Right lobe of liver (tissue), 6 donors: ENCODE measurements around the gene HPS1. TPM values are rescaled to one million over a fixed set of nuclear protein-coding genes. Genes with fewer than 3 reads are reported as not detected.

Experiments
- ATAC-seq, 4 donors: fragments of 200-7000 bp; cut with Tn5 transposase; one replicate each; pipeline ENCODE4 v1.9.1; 2020; ENCODE audit warnings: mild to moderate bottlenecking in 4 of 4, moderate library complexity in 4 of 4
- DNase-seq, 3 donors: peaks; one replicate each; pipeline ENCODE4 v3.0.0-alpha.2; 2020
- H3K27ac ChIP-seq, 3 donors: fragments of 200-600 bp; one replicate each; pipeline ENCODE4 v1.8.0; 2022
- H3K27me3 ChIP-seq, 2 donors: fragments of 200-600 bp; one replicate each; pipeline ENCODE4 v1.8.0; 2022
- H3K36me3 ChIP-seq, 4 donors: fragments of 200-600 bp; sonication (generic) in 1 of 4; one replicate each; pipeline versions ENCODE4 v1.5.1 to v1.8.0; 2017 to 2022; ENCODE audit warnings: control low read depth in 1 of 4
- H3K4me1 ChIP-seq, 4 donors: fragments of 200-600 bp; sonication (generic) in 1 of 4; one replicate each; pipeline versions ENCODE4 v1.5.1 to v1.8.0; 2017 to 2022; ENCODE audit warnings: control low read depth in 1 of 4
- H3K4me3 ChIP-seq, 3 donors: fragments of 200-600 bp; one replicate each; pipeline ENCODE4 v1.8.0; 2022
- H3K9me3 ChIP-seq, 4 donors: fragments of 200-600 bp; sonication (generic) in 1 of 4; one replicate each; pipeline versions ENCODE4 v1.5.1 to v1.8.0; 2017 to 2022; ENCODE audit warnings: control low read depth in 1 of 4
- CTCF ChIP-seq, 4 donors: fragments of 200-600 bp in 3 of 4; fragments of 450-650 bp in 1 of 4; IDR thresholded peaks; one replicate each; pipeline versions ENCODE4 v1.5.1 to v1.8.0; 2016 to 2022; ENCODE audit warnings: antibody characterized with exemption in 4 of 4, mild to moderate bottlenecking in 2 of 4
- POLR2A ChIP-seq: fragments of 450-650 bp; IDR thresholded peaks from one replicate; pipeline ENCODE4 v1.6.1; 2017; ENCODE audit warnings: antibody characterized with exemption, mild to moderate bottlenecking
- WGBS: methylation state at CpG from one replicate; pipeline ENCODE4 v1.1.6; 2018; ENCODE audit warnings: low coverage, low lambda C conversion rate; ENCODE audit not compliant: insufficient coverage; ENCODE audit errors: missing lambda C conversion rate; 5-methylcytosine and 5-hydroxymethylcytosine counted together
- intact Hi-C, 2 donors: fragments of 100-400 bp; cut with DNase I; formaldehyde crosslinking; loops; one replicate each; pipeline versions ENCODE4 v1.11.2 to v1.14.1; 2022
- total RNA-seq, 6 experiments: library from RNA; depleted of rRNA in 2 of 6; stranded (reverse); fragments of >200 nt in 2 of 6; fragmentation: NEBNext Ultra II Directional in 3 of 6; extraction: Animal tissue kit (Norgen Biotek cat#: 25700) in 3 of 6; gene quantifications; one replicate each; pipeline versions ENCODE4 v1.1.0 to v1.2.4, GENCODE V29; 2016 to 2023
- donor health status: DM: no; HTN: yes; CAD: no.
- donor health status: DM: no; HTN: no; CAD: no.
- donor health status: DM: no; HTN: no; CAD: no.
- donor health status: DM: no; HTN: yes; CAD: no.
- donor health status: DM: no; HTN: yes; CAD: no.

The HPS1 gene
- total RNA-seq, 6 experiments from 2014 or later = 18.2 to 44.5 (median 32.0) TPM

GRCh38 chr10:98415731-98416119 is 31.0 kb downstream of the HPS1 start:
- Histone ChIP-seq H3K36me3 (peaks cover 0 to 3% (median 0%) of the 10 kb centered on the region in 4 donors), H3K4me1 (peaks cover 0 to 35% (median 15%) of the 10 kb centered on the region in 4 donors), H3K4me3 (no peak overlapping the region), H3K9me3 (no peaks in the 10 kb centered on the region), H3K27me3 (no peaks in the 10 kb centered on the region), H3K27ac (peak overlapping the region in 1 of 3 donors; percentile 66)
- no peak for ATAC-seq
- intact Hi-C loops = no loop called here
- TF ChIP-seq CTCF (IDR thresholded peaks at IDR 0.05) = no peak
- no peak for TF ChIP-seq POLR2A
- no peak for DNase-seq
- 58% methylated on average over 6 of the region's 8 CpGs for whole genome bisulfite sequencing

GRCh38 chr10:98414932-98415730 is 31.6 kb downstream of the HPS1 start, which contains the start of gene PYROXD2:
Gene PYROXD2 (minus strand): TSS chr10:98415182. CDS start chr10:98415135, 47 bp downstream.
- DNase-seq = peak; percentile 83 to 91 (median 91)
- WGBS = 39% methylated on average over 11 of the region's 25 CpGs
- H3K27ac ChIP-seq = peak within 1 kb of the TSS in 2 of 3 donors; percentile 59 to 66

GRCh38 chr10:98414578-98414931 is 32.2 kb downstream of the HPS1 start:
- peaks cover 0 to 3% (median 0%) of the 10 kb centered on the region in 4 donors for H3K36me3 ChIP-seq
- TF ChIP-seq POLR2A (no peak), CTCF (IDR thresholded peaks at IDR 0.05) (no peak)
- no peaks in the 10 kb centered on the region for H3K27me3 ChIP-seq
- H3K4me3 ChIP-seq = peak overlapping the region; percentile 51 to 66 (median 59)
- WGBS = 50% methylated on average over 1 of the region's 3 CpGs
- H3K9me3 ChIP-seq = no peaks in the 10 kb centered on the region
- DNase-seq (no peak), ATAC-seq (no peak)
- peaks cover 0 to 28% (median 10%) of the 10 kb centered on the region in 4 donors for H3K4me1 ChIP-seq
- peak overlapping the region in 2 of 3 donors; percentile 59 to 66 for H3K27ac ChIP-seq
- intact Hi-C loops = no loop called here

More at GRCh38 chr10:98414932-98415730, 31.6 kb downstream of the HPS1 start, which contains the start of gene PYROXD2:
- H3K9me3 ChIP-seq = no peaks in the 10 kb centered on the region
- H3K36me3 ChIP-seq = peaks cover 0 to 3% (median 0%) of the 10 kb centered on the region in 4 donors
- intact Hi-C loops = no loop called here
- ATAC-seq = peak; percentile 75 to 88 (median 80)
- H3K27me3 ChIP-seq = no peaks in the 10 kb centered on the region
- peaks cover 0 to 30% (median 12%) of the 10 kb centered on the region in 4 donors for H3K4me1 ChIP-seq
- peak within 1 kb of the TSS; percentile 51 to 66 (median 59) for H3K4me3 ChIP-seq
- TF ChIP-seq POLR2A (peak; percentile 71), CTCF (IDR thresholded peaks at IDR 0.05) (no peak)

GRCh38 chr10:98411768-98412167 is 35.0 kb downstream of the HPS1 start:
- DNase-seq (no peak), ATAC-seq (no peak)
- TF ChIP-seq CTCF (IDR thresholded peaks at IDR 0.05) (no peak), POLR2A (no peak)
- no peak overlapping the region for H3K4me3 ChIP-seq
- no peaks in the 10 kb centered on the region for H3K9me3 ChIP-seq
- H3K27me3 ChIP-seq = no peaks in the 10 kb centered on the region
- H3K4me1 ChIP-seq = peaks cover 0 to 15% (median 4%) of the 10 kb centered on the region in 4 donors
- intact Hi-C loops = no loop called here
- WGBS = no CpG with 5 or more reads among the region's 1 CpG
- no peak overlapping the region for H3K27ac ChIP-seq
- no peaks in the 10 kb centered on the region for H3K36me3 ChIP-seq
